ENCODE measurements around the gene LRCOL1.

The LRCOL1 gene

GRCh38 chr12:132556216-132556615, 54.2 kb downstream of the LRCOL1 start:
- TF ChIP-seq, protein P1, sequence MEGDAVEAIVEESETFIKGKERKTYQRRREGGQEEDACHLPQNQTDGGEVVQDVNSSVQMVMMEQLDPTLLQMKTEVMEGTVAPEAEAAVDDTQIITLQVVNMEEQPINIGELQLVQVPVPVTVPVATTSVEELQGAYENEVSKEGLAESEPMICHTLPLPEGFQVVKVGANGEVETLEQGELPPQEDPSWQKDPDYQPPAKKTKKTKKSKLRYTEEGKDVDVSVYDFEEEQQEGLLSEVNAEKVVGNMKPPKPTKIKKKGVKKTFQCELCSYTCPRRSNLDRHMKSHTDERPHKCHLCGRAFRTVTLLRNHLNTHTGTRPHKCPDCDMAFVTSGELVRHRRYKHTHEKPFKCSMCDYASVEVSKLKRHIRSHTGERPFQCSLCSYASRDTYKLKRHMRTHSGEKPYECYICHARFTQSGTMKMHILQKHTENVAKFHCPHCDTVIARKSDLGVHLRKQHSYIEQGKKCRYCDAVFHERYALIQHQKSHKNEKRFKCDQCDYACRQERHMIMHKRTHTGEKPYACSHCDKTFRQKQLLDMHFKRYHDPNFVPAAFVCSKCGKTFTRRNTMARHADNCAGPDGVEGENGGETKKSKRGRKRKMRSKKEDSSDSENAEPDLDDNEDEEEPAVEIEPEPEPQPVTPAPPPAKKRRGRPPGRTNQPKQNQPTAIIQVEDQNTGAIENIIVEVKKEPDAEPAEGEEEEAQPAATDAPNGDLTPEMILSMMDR (IDR thresholded peaks at IDR 0.05; ENCODE audit: low read depth, low read length), result no peak
- DNase-seq (ENCODE audit: low read depth in 2 of 2), result no peak
- no peak overlapping the region for H3K4me3 ChIP-seq (replicated peaks in 1 of 2; ENCODE audit: low read depth in 2 of 2, low read length in 2 of 2)

GRCh38 chr12:132555686-132556085, 54.7 kb downstream of the LRCOL1 start:
- no peak for DNase-seq (ENCODE audit: low read depth in 2 of 2)
- TF ChIP-seq, protein P1 (IDR thresholded peaks at IDR 0.05; ENCODE audit: low read depth, low read length), result no peak
- no peak overlapping the region for H3K4me3 ChIP-seq (replicated peaks in 1 of 2; ENCODE audit: low read depth in 2 of 2, low read length in 2 of 2)

- H3K4me3 ChIP-seq (replicated peaks in 1 of 2; ENCODE audit: low read depth in 2 of 2, low read length in 2 of 2), result no peak overlapping the region
- DNase-seq (ENCODE audit: low read depth in 2 of 2), result no peak
- TF ChIP-seq, protein P1 (IDR thresholded peaks at IDR 0.05; ENCODE audit: low read depth, low read length), result peak; percentile 29
These were observed 55.3 kb downstream of the LRCOL1 start for GRCh38 chr12:132554845-132555630.

All from cardiac fibroblast (primary cell).